Neural crest cell (in vitro differentiated cells): ENCODE measurements around the gene FLRT3. TPM values are rescaled to one million over a fixed set of nuclear protein-coding genes. Genes with fewer than 3 reads are reported as not detected.

Experiments used
- DNase-seq: peaks from one replicate; pipeline ENCODE4 v3.0.0; 2021; ENCODE audit warnings: low read depth, mixed read lengths, low spot score
- H3K27ac Mint-ChIP-seq: one replicate; pipeline ENCODE4 v1.8.0; 2021; ENCODE audit warnings: mild to moderate bottlenecking, mixed read lengths; ENCODE audit not compliant: unreplicated experiment
- H3K27me3 Mint-ChIP-seq: 2 replicates; pipeline ENCODE4 v1.8.0; 2021; ENCODE audit warnings: low read depth, mild to moderate bottlenecking, mixed read lengths
- H3K36me3 Mint-ChIP-seq: 2 replicates; pipeline ENCODE4 v1.8.0; 2021; ENCODE audit warnings: low read depth, mild to moderate bottlenecking, mixed read lengths
- H3K4me1 Mint-ChIP-seq: 2 replicates; pipeline ENCODE4 v1.8.0; 2021; ENCODE audit warnings: mixed read lengths
- H3K4me3 Mint-ChIP-seq: one replicate; pipeline ENCODE4 v1.8.0; 2021; ENCODE audit warnings: mild to moderate bottlenecking, mixed read lengths
- H3K9me3 Mint-ChIP-seq: 2 replicates; pipeline ENCODE4 v1.8.0; 2021; ENCODE audit warnings: mixed read lengths
- CTCF ChIP-seq: fragments of 200-600 bp; sonication (generic); conservative IDR thresholded peaks from 2 replicates; pipeline ENCODE4 v1.5.0; 2021; ENCODE audit warnings: antibody characterized with exemption, mild to moderate bottlenecking
- total RNA-seq: library from RNA; stranded (reverse); gene quantifications from 2 replicates; pipeline ENCODE4 v1.2.1, GENCODE V29; 2021

Gene FLRT3
- total RNA-seq, 1 donor from 2014 or later, result 35.2 TPM

GRCh38 chr20:14355791-14356190 is 18.4 kb upstream of the FLRT3 start:
- Mint-ChIP-seq H3K4me1 (peaks cover 11% of the 10 kb centered on the region), H3K27me3 (no peaks in the 10 kb centered on the region), H3K36me3 (no peaks in the 10 kb centered on the region), H3K27ac (no peak overlapping the region), H3K4me3 (no peak overlapping the region), H3K9me3 (peaks cover 8% of the 10 kb centered on the region)
- no peak for DNase-seq
- no peak for TF ChIP-seq CTCF

- peak overlapping the region; percentile 76 for H3K27ac Mint-ChIP-seq
- no peaks in the 10 kb centered on the region for H3K9me3 Mint-ChIP-seq
- no peak for DNase-seq
- peaks cover 24% of the 10 kb centered on the region for H3K4me1 Mint-ChIP-seq
- TF ChIP-seq CTCF, result no peak
- no peak overlapping the region for H3K4me3 Mint-ChIP-seq
- H3K36me3 Mint-ChIP-seq, result no peaks in the 10 kb centered on the region
- H3K27me3 Mint-ChIP-seq, result no peaks in the 10 kb centered on the region
Measured at GRCh38 chr20:14344746-14345145, 7.3 kb upstream of the FLRT3 start.

GRCh38 chr20:14343491-14344065 is 6.2 kb upstream of the FLRT3 start:
- H3K27ac Mint-ChIP-seq, result no peak overlapping the region
- TF ChIP-seq CTCF, result no peak
- no peaks in the 10 kb centered on the region for H3K9me3 Mint-ChIP-seq
- no peak for DNase-seq
- H3K36me3 Mint-ChIP-seq, result no peaks in the 10 kb centered on the region
- no peak overlapping the region for H3K4me3 Mint-ChIP-seq
- H3K4me1 Mint-ChIP-seq, result peaks cover 24% of the 10 kb centered on the region
- no peaks in the 10 kb centered on the region for H3K27me3 Mint-ChIP-seq

GRCh38 chr20:14342918-14343317 is 5.5 kb upstream of the FLRT3 start:
- Mint-ChIP-seq H3K4me3 (no peak overlapping the region), H3K27me3 (no peaks in the 10 kb centered on the region), H3K27ac (no peak overlapping the region), H3K9me3 (no peaks in the 10 kb centered on the region), H3K4me1 (peaks cover 24% of the 10 kb centered on the region), H3K36me3 (no peaks in the 10 kb centered on the region)
- no peak for DNase-seq
- no peak for TF ChIP-seq CTCF

- H3K4me3 Mint-ChIP-seq, result no peak overlapping the region
- no peak for DNase-seq
- no peaks in the 10 kb centered on the region for H3K36me3 Mint-ChIP-seq
- no peaks in the 10 kb centered on the region for H3K9me3 Mint-ChIP-seq
- peaks cover 28% of the 10 kb centered on the region for H3K4me1 Mint-ChIP-seq
- no peak overlapping the region for H3K27ac Mint-ChIP-seq
- no peak for TF ChIP-seq CTCF
- H3K27me3 Mint-ChIP-seq, result no peaks in the 10 kb centered on the region
Measured at GRCh38 chr20:14341801-14342200, 4.4 kb upstream of the FLRT3 start.
